B cell (primary cell): ENCODE results near the gene RNF217. TPM values are rescaled to one million over a fixed set of nuclear protein-coding genes. Genes with fewer than 3 reads are reported as not detected.

Experiments used
- ATAC-seq: fragments of 200-7000 bp; cut with Tn5 transposase; one replicate; pipeline ENCODE4 v1.10.0; 2021; ENCODE audit warnings: low read depth, mild to moderate bottlenecking, moderate number of reproducible peaks, moderate library complexity
- CTCF ChIA-PET: fragments of 350-600 bp; sonication (Branson Sonifier 250); formaldehyde crosslinking; loops from one replicate; lab custom pipeline; 2021; ENCODE audit warnings: antibody characterized with exemption, inconsistent platforms; lab: Charles Lee
- POLR2A ChIA-PET: fragments of 350-600 bp; sonication (Branson Sonifier 250); formaldehyde crosslinking; loops from one replicate; lab custom pipeline; 2021; ENCODE audit warnings: antibody characterized with exemption; lab: Charles Lee
- DNase-seq: peaks from one replicate; pipeline ENCODE4 v3.0.0; 2013
- H2AFZ ChIP-seq: 2 replicates; pipeline ENCODE4 v1.6.1; 2012; ENCODE audit warnings: mild to moderate bottlenecking, low read depth, low read length; ENCODE audit not compliant: insufficient read depth, poor library complexity, severe bottlenecking
- H3K27ac ChIP-seq, 2 donors: 1 replicate in 1 of 2; 2 replicates in 1 of 2; pipeline ENCODE4 v1.5.1; 2012 to 2013; ENCODE audit warnings: low read length in 2 of 2, mild to moderate bottlenecking in 2 of 2, moderate library complexity in 1 of 2
- H3K27me3 ChIP-seq, 4 experiments: fragments of 200-600 bp in 1 of 4; sonication (generic) in 1 of 4; replicated peaks in 1 of 4; 1 replicate in 2 of 4; 2 replicates in 2 of 4; pipeline versions ENCODE4 v1.6.1 to v1.7.0; 2013 to 2016; ENCODE audit warnings: low read length in 3 of 4, mild to moderate bottlenecking in 2 of 4, mixed read lengths in 1 of 4, moderate library complexity in 1 of 4; ENCODE audit not compliant: insufficient read depth in 4 of 4, control insufficient read depth in 3 of 4; ENCODE audit errors: control extremely low read depth in 1 of 4
- H3K36me3 ChIP-seq, 2 experiments: replicated peaks in 1 of 2; 1 replicate in 1 of 2; 2 replicates in 1 of 2; pipeline versions ENCODE4 v1.6.1 to v1.7.1; 2013; ENCODE audit warnings: low read length in 1 of 2; ENCODE audit not compliant: insufficient read depth in 2 of 2, control insufficient read depth in 1 of 2; ENCODE audit errors: control extremely low read depth in 1 of 2, extremely low read depth in 1 of 2
- H3K4me1 ChIP-seq, 2 donors: fragments of 200-600 bp in 1 of 2; sonication (generic) in 1 of 2; 1 replicate in 1 of 2; 2 replicates in 1 of 2; pipeline versions ENCODE4 v1.5.1 to v1.6.1; 2013 to 2017; ENCODE audit warnings: low read length in 2 of 2; ENCODE audit not compliant: control insufficient read depth in 2 of 2, insufficient read depth in 2 of 2
- H3K4me2 ChIP-seq: replicated peaks from 2 replicates; pipeline ENCODE3; 2012; ENCODE audit warnings: mild to moderate bottlenecking, low read depth, low read length; ENCODE audit not compliant: poor library complexity, severe bottlenecking
- H3K4me3 ChIP-seq, 5 experiments: fragments of 200-600 bp in 1 of 5; sonication (generic) in 1 of 5; 1 replicate in 3 of 5; 2 replicates in 2 of 5; pipeline versions ENCODE4 v1.5.1 to v1.7.0; 2011 to 2016; ENCODE audit warnings: low read length in 4 of 5, mild to moderate bottlenecking in 4 of 5, low read depth in 2 of 5, control low read depth in 1 of 5, moderate library complexity in 1 of 5; ENCODE audit not compliant: insufficient read depth in 1 of 5; ENCODE audit errors: control extremely low read depth in 1 of 5, extremely low read depth in 1 of 5
- H3K79me2 ChIP-seq: fragments of 200-600 bp; sonication (generic); one replicate; pipeline ENCODE4 v1.6.0; 2016; ENCODE audit warnings: low read length; ENCODE audit not compliant: control insufficient read depth, insufficient read depth
- H3K9ac ChIP-seq: fragments of 200-600 bp; sonication (generic); 2 replicates; pipeline ENCODE4 v1.6.1; 2017; ENCODE audit warnings: mild to moderate bottlenecking, low read length, moderate library complexity
- H3K9me3 ChIP-seq, 3 donors: one replicate each; pipeline versions ENCODE4 v1.6.1 to v1.7.1; 2013; ENCODE audit warnings: low read length in 2 of 3; ENCODE audit not compliant: control insufficient read depth in 2 of 3, insufficient read depth in 1 of 3; ENCODE audit errors: control extremely low read depth in 1 of 3
- H4K20me1 ChIP-seq: 2 replicates; pipeline ENCODE4 v1.6.0; 2012; ENCODE audit warnings: mild to moderate bottlenecking, low read length; ENCODE audit not compliant: insufficient read depth, control insufficient read depth, poor library complexity, severe bottlenecking
- H3K27ac Mint-ChIP-seq: one replicate; pipeline ENCODE4 v1.8.0; 2021; ENCODE audit warnings: mixed read lengths
- H3K27me3 Mint-ChIP-seq: one replicate; pipeline ENCODE4 v1.8.0; 2021; ENCODE audit warnings: mixed read lengths
- H3K4me1 Mint-ChIP-seq: one replicate; pipeline ENCODE4 v1.8.0; 2021; ENCODE audit warnings: mixed read lengths
- H3K4me3 Mint-ChIP-seq: one replicate; pipeline ENCODE4 v1.8.0; 2021; ENCODE audit warnings: mixed read lengths
- H3K9me3 Mint-ChIP-seq: one replicate; pipeline ENCODE4 v1.8.0; 2022; ENCODE audit warnings: mixed read lengths; ENCODE audit not compliant: insufficient read depth
- EZH2 ChIP-seq: IDR thresholded peaks from 2 replicates; pipeline ENCODE4 v1.6.1; 2012; ENCODE audit warnings: borderline replicate concordance, low read depth, mild to moderate bottlenecking, moderate library complexity, low read length; ENCODE audit not compliant: insufficient read depth, poor library complexity, severe bottlenecking
- WGBS: methylation state at CpG from one replicate; pipeline ENCODE4 v1.1.5; 2013; ENCODE audit warnings: missing lambda C conversion rate; ENCODE audit not compliant: insufficient coverage; 5-methylcytosine and 5-hydroxymethylcytosine counted together
- intact Hi-C: fragments of 100-400 bp; cut with micrococcal nuclease; formaldehyde crosslinking; loops from one replicate; pipeline ENCODE4 v1.10.0; 2022
- polyA plus RNA-seq: library from polyadenylated mRNA; depleted of rRNA; stranded (reverse); fragments of >200 nt; gene quantifications from 2 replicates; pipeline ENCODE4 v1.2.3, GENCODE V29; 2012
- total RNA-seq, 2 donors: library from RNA; stranded (reverse); fragments of 120-200 nt in 1 of 2; gene quantifications; 1 replicate in 1 of 2; 2 replicates in 1 of 2; pipeline versions ENCODE4 v1.2.3 to v1.2.4, GENCODE V29; 2013 to 2022
- TF ChIP-seq, protein P1 (sequence below): fragments of 200-600 bp; IDR thresholded peaks from one replicate; pipeline ENCODE4 v1.8.0; 2022; ENCODE audit warnings: antibody characterized with exemption, mild to moderate bottlenecking

The RNF217 gene
- total and polyA plus RNA-seq, 2 donors (not counting 1 experiment from before 2014, with no cell fraction given), result 0.03 TPM; not detected in 1

DNA sequence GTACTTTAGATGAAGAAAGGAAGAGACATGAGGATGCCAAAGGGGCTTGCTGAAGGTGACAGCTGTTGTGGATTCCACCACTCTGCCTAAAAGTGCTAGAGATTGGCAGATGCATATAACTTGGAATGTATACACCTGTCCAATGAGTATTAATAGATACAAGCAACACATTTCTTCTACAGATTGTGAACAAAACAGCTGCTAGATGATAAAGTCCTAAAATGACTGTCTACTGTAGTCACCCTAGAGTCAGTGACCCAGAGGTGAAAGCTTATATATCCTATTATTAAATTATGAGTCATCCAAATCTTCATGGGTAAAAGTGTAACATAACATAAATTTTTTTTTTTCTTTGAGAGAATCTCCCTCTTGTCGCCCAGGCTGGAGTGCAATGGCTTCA, 5.2 kb downstream of the RNF217 start:
- Histone ChIP-seq H3K4me2 (no peak overlapping the region), H3K27ac (no peak overlapping the region), H3K4me3 (no peak overlapping the region), H3K27me3 (peaks cover 0 to 9% (median 6%) of the 10 kb centered on the region in 4 experiments), H3K9me3 (no peaks in the 10 kb centered on the region), H4K20me1 (no peaks in the 10 kb centered on the region), H3K4me1 (peaks cover 0 to 2% of the 10 kb centered on the region in 2 donors), H3K79me2 (no peaks in the 10 kb centered on the region), H2AFZ (no peak overlapping the region), H3K36me3 (no peaks in the 10 kb centered on the region), H3K9ac (no peak overlapping the region)
- 67% methylated on average over 1 of the region's 1 CpG for whole genome bisulfite sequencing
- no peak for DNase-seq
- TF ChIP-seq, protein P1, sequence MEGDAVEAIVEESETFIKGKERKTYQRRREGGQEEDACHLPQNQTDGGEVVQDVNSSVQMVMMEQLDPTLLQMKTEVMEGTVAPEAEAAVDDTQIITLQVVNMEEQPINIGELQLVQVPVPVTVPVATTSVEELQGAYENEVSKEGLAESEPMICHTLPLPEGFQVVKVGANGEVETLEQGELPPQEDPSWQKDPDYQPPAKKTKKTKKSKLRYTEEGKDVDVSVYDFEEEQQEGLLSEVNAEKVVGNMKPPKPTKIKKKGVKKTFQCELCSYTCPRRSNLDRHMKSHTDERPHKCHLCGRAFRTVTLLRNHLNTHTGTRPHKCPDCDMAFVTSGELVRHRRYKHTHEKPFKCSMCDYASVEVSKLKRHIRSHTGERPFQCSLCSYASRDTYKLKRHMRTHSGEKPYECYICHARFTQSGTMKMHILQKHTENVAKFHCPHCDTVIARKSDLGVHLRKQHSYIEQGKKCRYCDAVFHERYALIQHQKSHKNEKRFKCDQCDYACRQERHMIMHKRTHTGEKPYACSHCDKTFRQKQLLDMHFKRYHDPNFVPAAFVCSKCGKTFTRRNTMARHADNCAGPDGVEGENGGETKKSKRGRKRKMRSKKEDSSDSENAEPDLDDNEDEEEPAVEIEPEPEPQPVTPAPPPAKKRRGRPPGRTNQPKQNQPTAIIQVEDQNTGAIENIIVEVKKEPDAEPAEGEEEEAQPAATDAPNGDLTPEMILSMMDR, result no peak
- no peak for TF ChIP-seq EZH2
- intact Hi-C loops, result no loop called here
- CTCF ChIA-PET, result no interaction called here
- POLR2A ChIA-PET, result no interaction called here
- ATAC-seq, result no peak
- H3K4me3 Mint-ChIP-seq, result no peak overlapping the region
- H3K27ac Mint-ChIP-seq, result no peak overlapping the region
- H3K4me1 Mint-ChIP-seq, result peaks cover 9% of the 10 kb centered on the region
- H3K27me3 Mint-ChIP-seq, result peaks cover 16% of the 10 kb centered on the region
- no peaks in the 10 kb centered on the region for H3K9me3 Mint-ChIP-seq

DNA sequence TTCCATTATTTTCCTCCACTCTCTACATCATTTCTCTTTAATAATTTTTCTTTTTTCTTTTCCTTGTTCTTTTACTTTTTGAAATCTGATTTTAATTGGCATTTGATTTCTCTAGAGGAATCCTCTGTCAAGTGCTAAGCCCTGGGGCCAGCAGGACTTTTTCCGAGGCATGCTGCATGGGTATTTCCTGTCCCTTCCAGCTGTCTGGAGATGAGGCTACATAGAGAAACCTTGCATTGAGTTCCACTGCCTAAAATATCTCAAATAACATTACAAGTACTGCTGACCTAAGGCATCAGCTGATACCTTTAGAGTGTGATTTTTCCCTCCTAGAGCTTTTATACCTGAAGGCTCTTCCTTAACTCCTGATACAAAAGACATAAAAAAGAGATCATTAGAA, 6.2 kb downstream of the RNF217 start:
- Histone ChIP-seq H3K36me3 (no peaks in the 10 kb centered on the region), H3K79me2 (no peaks in the 10 kb centered on the region), H3K27me3 (peaks cover 0 to 4% (median 3%) of the 10 kb centered on the region in 4 experiments), H2AFZ (no peak overlapping the region), H3K4me2 (no peak overlapping the region), H3K9me3 (no peaks in the 10 kb centered on the region), H3K4me1 (peaks cover 0 to 2% of the 10 kb centered on the region in 2 donors), H4K20me1 (no peaks in the 10 kb centered on the region), H3K27ac (no peak overlapping the region), H3K9ac (no peak overlapping the region), H3K4me3 (no peak overlapping the region)
- intact Hi-C loops, result no loop called here
- H3K4me3 Mint-ChIP-seq, result no peak overlapping the region
- DNase-seq (no peak), ATAC-seq (no peak)
- H3K27ac Mint-ChIP-seq, result no peak overlapping the region
- POLR2A ChIA-PET, result no interaction called here
- CTCF ChIA-PET, result no interaction called here
- peaks cover 12% of the 10 kb centered on the region for H3K27me3 Mint-ChIP-seq
- no peaks in the 10 kb centered on the region for H3K9me3 Mint-ChIP-seq
- 87% methylated on average over 1 of the region's 1 CpG for WGBS
- peaks cover 5% of the 10 kb centered on the region for H3K4me1 Mint-ChIP-seq
- TF ChIP-seq, protein P1, result no peak
- no peak for TF ChIP-seq EZH2
